Transverse colon (tissue), 1 donor: ENCODE measurements around the gene CLCN1.

Experiments used
- EP300 ChIP-seq: sonication (generic); formaldehyde crosslinking; IDR thresholded peaks from one replicate; pipeline ENCODE4 v1.6.1; 2017; ENCODE audit warnings: antibody characterized with exemption, low read depth
- POLR2A ChIP-seq: fragments of 450-650 bp; IDR thresholded peaks from one replicate; pipeline ENCODE4 v1.6.1; 2016; ENCODE audit warnings: antibody characterized with exemption, mild to moderate bottlenecking, moderate library complexity

DNA sequence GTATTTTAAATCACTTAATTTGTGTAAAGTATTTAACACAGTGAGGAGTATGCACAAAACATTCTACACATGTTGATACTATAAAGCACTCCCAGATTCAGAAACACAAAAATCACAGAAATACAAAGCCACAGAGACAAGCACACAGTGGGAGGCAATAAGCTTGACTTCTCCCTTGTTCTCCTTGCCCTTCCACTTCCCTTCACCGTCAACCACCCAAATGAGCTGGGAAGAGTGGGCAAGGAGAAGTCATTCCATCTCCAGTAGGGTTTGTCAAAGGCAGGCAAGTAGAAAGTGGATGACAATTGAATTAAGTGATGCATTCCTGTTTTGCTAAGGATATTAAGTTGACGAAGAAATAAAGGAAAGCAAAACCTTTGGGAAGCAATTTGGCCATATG, 35.3 kb upstream of the CLCN1 start:
- TF ChIP-seq POLR2A (no peak), EP300 (no peak)
